Mesothelial cell of epicardium (in vitro differentiated cells): ENCODE results near the gene NRCAM. TPM values are rescaled to one million over a fixed set of nuclear protein-coding genes. Genes with fewer than 3 reads are reported as not detected.

ENCODE experiments used
- DNase-seq, 2 experiments: peaks; one replicate each; pipeline ENCODE4 v3.0.0; 2021; ENCODE audit warnings: low spot score in 2 of 2; ENCODE audit not compliant: unreplicated experiment in 2 of 2
- H3K27ac Mint-ChIP-seq: 2 replicates; pipeline ENCODE4 v1.8.0; 2021; ENCODE audit warnings: mixed read lengths
- H3K27me3 Mint-ChIP-seq: 2 replicates; pipeline ENCODE4 v1.8.0; 2021; ENCODE audit warnings: low read depth, mixed read lengths
- H3K36me3 Mint-ChIP-seq: 2 replicates; pipeline ENCODE4 v1.8.0; 2021; ENCODE audit warnings: mixed read lengths
- H3K4me1 Mint-ChIP-seq: 2 replicates; pipeline ENCODE4 v1.8.0; 2021; ENCODE audit warnings: mixed read lengths
- H3K4me3 Mint-ChIP-seq: 2 replicates; pipeline ENCODE4 v1.8.0; 2021; ENCODE audit warnings: mild to moderate bottlenecking, moderate library complexity, mixed read lengths
- H3K9me3 Mint-ChIP-seq: 2 replicates; pipeline ENCODE4 v1.8.0; 2021; ENCODE audit warnings: mixed read lengths
- CTCF ChIP-seq: fragments of 200-600 bp; sonication (generic); IDR thresholded peaks from one replicate; pipeline ENCODE4 v1.5.0; 2021; ENCODE audit warnings: antibody characterized with exemption; ENCODE audit not compliant: unreplicated experiment
- total RNA-seq: library from RNA; stranded (reverse); gene quantifications from 3 replicates; pipeline ENCODE4 v1.2.1, GENCODE V29; 2021

NRCAM gene
- total RNA-seq, 1 donor from 2014 or later = 5.7 TPM

GRCh38 chr7:108268200-108268820 is 187.9 kb downstream of the NRCAM start:
- Mint-ChIP-seq H3K27ac (no peak overlapping the region), H3K27me3 (peaks cover 11% of the 10 kb centered on the region), H3K36me3 (no peaks in the 10 kb centered on the region), H3K4me1 (no peaks in the 10 kb centered on the region), H3K9me3 (no peaks in the 10 kb centered on the region), H3K4me3 (no peak overlapping the region)
- TF ChIP-seq CTCF = no peak
- DNase-seq = no peak

GRCh38 chr7:108267615-108268014 is 188.6 kb downstream of the NRCAM start:
- H3K9me3 Mint-ChIP-seq = no peaks in the 10 kb centered on the region
- no peak overlapping the region for H3K27ac Mint-ChIP-seq
- no peaks in the 10 kb centered on the region for H3K4me1 Mint-ChIP-seq
- H3K4me3 Mint-ChIP-seq = no peak overlapping the region
- H3K36me3 Mint-ChIP-seq = no peaks in the 10 kb centered on the region
- TF ChIP-seq CTCF = no peak
- peaks cover 12% of the 10 kb centered on the region for H3K27me3 Mint-ChIP-seq
- no peak for DNase-seq

- H3K36me3 Mint-ChIP-seq = no peaks in the 10 kb centered on the region
- no peak overlapping the region for H3K27ac Mint-ChIP-seq
- H3K9me3 Mint-ChIP-seq = no peaks in the 10 kb centered on the region
- no peak overlapping the region for H3K4me3 Mint-ChIP-seq
- H3K27me3 Mint-ChIP-seq = peaks cover 12% of the 10 kb centered on the region
- no peaks in the 10 kb centered on the region for H3K4me1 Mint-ChIP-seq
- TF ChIP-seq CTCF = no peak
- DNase-seq = no peak
Measured at GRCh38 chr7:108266491-108266890, 189.7 kb downstream of the NRCAM start.

- Mint-ChIP-seq H3K9me3 (no peaks in the 10 kb centered on the region), H3K4me3 (no peak overlapping the region), H3K27me3 (peaks cover 12% of the 10 kb centered on the region), H3K27ac (no peak overlapping the region), H3K36me3 (no peaks in the 10 kb centered on the region), H3K4me1 (no peaks in the 10 kb centered on the region)
- no peak for TF ChIP-seq CTCF
- no peak for DNase-seq
Measured at GRCh38 chr7:108266035-108266434, 190.2 kb downstream of the NRCAM start.

- Mint-ChIP-seq H3K4me1 (no peaks in the 10 kb centered on the region), H3K4me3 (no peak overlapping the region), H3K27me3 (peaks cover 12% of the 10 kb centered on the region), H3K27ac (no peak overlapping the region), H3K9me3 (no peaks in the 10 kb centered on the region), H3K36me3 (no peaks in the 10 kb centered on the region)
- TF ChIP-seq CTCF = no peak
- DNase-seq = no peak
Measured at GRCh38 chr7:108265007-108265406, 191.2 kb downstream of the NRCAM start.

- H3K27me3 Mint-ChIP-seq = peaks cover 5% of the 10 kb centered on the region
Measured at GRCh38 chr7:108263425-108263824, 192.8 kb downstream of the NRCAM start.

More at GRCh38 chr7:108263425-108263824, 192.8 kb downstream of the NRCAM start:
- Mint-ChIP-seq H3K4me1 (no peaks in the 10 kb centered on the region), H3K4me3 (no peak overlapping the region), H3K9me3 (peaks cover 4% of the 10 kb centered on the region), H3K36me3 (no peaks in the 10 kb centered on the region), H3K27ac (no peak overlapping the region)
- TF ChIP-seq CTCF = no peak
- DNase-seq = no peak
